ENCODE measurements around the gene LMTK2.

DNA sequence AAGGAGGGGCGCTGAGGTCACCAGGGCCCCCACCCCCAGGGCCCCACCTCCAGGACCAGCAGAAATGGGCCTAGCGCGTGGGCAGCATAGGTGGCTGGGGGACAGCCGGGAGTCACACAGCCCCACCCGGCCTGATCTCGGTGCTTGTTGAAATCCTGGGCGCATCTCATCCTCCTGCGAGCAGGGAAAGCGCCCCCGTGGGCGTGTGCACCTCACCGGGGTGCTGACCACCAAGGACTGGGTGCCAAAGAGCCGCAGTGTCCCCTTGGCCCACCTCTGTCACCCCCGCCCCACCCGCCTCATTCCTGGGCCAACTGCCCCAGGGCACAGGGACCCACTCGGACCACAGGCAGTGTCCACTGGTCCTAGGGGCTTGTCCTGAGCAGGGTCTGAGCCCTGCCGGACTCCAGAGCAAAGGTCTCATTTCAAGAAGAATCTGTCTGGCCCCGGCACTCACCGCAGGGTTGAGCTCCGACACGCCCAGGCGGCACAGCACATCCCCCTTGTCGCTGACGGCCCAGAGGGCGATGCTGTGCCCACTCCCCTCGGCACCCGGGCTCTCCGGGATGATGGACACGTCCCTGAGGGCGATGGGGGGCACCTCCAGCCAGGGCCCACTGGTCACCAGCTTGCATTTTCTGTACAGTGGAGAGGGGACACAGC, 116.0 kb downstream of the LMTK2 start:
- TF ChIP-seq, protein P1, sequence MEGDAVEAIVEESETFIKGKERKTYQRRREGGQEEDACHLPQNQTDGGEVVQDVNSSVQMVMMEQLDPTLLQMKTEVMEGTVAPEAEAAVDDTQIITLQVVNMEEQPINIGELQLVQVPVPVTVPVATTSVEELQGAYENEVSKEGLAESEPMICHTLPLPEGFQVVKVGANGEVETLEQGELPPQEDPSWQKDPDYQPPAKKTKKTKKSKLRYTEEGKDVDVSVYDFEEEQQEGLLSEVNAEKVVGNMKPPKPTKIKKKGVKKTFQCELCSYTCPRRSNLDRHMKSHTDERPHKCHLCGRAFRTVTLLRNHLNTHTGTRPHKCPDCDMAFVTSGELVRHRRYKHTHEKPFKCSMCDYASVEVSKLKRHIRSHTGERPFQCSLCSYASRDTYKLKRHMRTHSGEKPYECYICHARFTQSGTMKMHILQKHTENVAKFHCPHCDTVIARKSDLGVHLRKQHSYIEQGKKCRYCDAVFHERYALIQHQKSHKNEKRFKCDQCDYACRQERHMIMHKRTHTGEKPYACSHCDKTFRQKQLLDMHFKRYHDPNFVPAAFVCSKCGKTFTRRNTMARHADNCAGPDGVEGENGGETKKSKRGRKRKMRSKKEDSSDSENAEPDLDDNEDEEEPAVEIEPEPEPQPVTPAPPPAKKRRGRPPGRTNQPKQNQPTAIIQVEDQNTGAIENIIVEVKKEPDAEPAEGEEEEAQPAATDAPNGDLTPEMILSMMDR (conservative IDR thresholded peaks at IDR 0.05): no peak
- TF ChIP-seq ZFX (IDR thresholded peaks at IDR 0.05): no peak

Data from C4-2B (cell line).